ENCODE measurements around the gene CSF2.
"Not testable (repeated sequence)": the region's sequence is repeated elsewhere in the genome, so short reads cannot be mapped to it uniquely, and the experiment has no call there.

CSF2 gene

DNA sequence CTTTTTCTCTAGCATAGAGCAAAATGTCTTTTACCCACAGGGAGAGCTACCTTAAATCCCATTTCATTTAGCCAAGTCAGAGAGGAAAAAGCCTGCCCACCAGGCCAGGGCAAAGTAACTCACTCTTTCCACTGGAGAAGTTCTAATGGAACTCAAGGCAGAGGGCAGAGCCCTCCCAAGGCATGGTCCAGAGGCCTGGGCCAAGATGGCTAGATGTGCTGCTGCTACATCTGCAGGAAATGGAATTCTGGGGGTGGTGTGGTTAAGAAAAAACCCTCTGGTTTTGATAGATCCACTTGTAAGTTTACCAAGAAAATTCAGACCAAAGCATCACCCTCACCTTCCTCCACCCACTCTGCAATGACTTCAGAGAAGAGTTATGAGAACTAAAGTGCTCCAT is 37.3 kb downstream of the CSF2 start:
- no peak for DNase-seq (ENCODE audit: low spot score)

DNA sequence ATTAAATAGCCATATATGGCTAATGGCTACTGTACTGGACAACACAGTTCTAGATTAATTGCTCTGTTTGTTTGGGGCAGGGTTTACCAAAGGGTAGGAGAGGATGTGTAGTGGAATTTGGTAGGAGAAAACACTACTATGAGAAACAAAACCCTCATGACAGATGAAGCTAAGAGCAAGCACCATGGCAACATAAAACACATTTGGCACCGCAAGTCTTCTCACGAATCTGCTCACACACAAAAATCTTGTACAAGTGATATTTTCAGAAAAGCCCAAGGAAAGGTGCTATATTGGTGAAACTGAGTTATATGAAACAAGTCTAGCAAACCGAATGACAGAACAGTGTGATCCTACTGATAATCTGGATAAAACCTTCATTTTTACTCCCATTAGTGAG is 38.5 kb downstream of the CSF2 start:
- no peak for DNase-seq (ENCODE audit: low spot score)

DNA sequence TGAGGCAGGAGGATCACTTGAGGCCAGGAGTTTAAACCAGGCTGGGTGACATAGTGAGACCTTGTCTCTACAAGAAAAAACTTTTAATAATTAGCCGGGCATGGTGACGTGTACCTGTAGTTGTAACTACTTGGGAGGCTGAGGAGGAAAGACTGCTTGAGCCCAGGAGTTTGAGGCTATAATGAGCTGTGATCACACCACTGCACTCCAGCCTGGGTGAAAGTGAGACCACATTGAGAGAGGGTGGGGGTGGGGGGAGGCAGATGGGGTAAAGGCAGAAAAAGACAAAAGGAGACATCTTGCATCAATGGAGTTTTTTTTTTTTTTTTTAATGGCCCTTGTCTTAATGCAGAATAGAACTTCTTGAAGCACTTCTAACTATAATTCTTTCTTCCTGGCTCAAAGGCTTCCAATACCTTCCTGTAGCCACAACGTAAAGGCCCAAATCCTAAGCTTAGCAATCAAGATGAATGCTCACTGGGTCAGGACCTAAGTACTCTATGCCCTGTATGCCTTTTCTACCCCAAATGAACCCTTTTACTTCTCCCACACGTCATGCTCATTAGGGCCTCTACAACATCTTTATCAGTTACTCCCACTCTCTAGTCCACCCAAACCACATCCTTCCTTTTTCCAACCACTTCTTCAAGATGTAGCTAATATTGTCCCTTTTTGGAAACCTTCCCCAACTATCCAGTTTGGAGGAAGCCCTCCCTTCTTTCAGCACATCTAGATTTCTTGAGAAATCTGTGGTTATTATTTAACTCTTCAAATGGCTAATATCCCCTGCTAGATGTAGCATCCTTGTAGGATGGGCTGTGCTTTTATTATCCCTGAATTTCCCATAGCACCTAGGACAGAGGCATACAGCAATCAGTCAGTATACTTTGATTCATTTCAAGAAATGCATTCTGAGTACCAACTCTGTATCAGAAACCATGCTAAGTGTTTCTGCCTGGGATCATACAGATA is 40.8 kb downstream of the CSF2 start:
- no peak for DNase-seq (ENCODE audit: low spot score)

DNA sequence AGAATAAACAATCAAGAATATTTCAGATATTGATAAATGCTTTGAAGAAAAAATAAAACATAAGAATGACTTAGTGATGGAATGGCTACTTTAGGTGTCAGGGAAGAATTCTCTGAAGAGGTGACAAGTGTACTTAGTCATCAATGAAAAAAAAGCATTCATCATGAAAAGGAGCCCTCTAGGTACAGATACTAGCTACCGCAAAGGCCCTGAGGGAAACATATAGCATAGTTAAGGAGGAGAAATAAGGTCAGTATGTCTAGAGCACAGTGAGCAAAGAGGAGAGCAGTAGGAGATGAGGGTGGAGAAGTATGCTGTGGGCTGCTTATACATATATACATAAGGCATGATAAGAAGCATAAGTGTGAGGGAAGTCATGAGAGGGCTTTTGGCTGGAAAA is 41.8 kb downstream of the CSF2 start:
- no peak for DNase-seq (ENCODE audit: low spot score)

DNA sequence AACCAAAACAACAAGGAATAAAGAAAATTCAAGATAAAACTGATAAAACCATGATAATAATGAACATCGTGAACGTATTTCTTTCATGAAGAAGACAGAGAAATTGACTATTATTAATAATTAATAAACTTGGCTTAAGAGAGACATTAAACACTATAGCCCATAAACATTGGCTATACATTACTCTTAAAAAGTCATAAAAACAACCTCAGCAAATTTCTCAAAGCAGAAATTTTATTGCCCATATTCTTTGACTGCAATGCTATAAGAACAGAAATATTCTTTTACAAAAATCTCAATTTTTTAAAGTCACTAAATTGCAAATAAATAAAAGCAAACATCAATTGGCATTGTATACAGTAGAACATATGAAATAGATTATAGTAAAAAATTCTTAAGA is 42.5 kb downstream of the CSF2 start:
- no peak for DNase-seq (ENCODE audit: low spot score)

DNA sequence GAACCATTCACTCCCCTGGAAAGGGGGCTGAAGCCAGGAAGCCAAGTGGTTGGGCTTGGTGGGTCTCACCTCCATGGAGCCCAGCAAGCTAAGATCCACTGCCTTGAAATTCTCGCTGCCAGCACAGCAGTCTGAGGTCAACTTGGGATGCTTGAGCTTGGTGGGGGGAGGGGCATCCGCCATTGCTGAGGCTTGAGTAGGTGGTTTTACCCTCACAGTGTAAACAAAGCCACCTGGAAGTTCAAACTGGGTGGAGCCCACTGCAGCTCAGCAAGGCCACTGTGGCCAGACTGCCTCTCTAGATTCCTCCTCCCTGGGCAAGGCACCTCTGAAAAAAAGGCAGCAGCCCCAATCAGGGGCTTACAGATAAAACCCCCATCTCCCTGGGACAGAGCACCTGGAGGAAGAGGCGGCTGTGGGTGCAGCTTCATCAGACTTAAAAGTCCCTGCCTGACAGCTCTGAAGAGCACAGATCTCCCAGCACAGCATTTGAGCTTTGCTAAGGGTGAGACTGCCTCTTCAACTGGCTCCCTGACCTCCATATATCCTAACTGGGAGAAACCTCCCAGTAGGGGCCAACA is 43.4 kb downstream of the CSF2 start:
- DNase-seq (ENCODE audit: low spot score), result not testable (repeated sequence)

DNA sequence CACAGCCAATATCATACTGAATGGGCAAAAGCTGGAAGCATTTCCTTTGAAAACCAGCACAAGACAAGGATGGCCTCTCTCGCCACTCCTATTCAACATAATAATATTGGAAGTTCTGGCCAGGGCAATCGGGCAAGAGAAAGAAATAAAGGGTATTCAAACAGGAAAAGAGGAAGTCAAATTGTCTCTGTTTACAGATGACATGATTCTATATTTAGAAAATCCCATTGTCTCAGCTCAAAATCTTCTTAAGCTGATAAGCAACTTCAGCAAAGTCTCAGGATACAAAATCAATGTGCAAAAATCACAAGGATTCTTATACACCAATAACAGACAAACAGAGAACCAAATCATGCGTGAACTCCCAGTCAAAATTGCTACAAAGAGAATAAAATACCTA is 47.1 kb downstream of the CSF2 start:
- DNase-seq (ENCODE audit: low spot score), result not testable (repeated sequence)

DNA sequence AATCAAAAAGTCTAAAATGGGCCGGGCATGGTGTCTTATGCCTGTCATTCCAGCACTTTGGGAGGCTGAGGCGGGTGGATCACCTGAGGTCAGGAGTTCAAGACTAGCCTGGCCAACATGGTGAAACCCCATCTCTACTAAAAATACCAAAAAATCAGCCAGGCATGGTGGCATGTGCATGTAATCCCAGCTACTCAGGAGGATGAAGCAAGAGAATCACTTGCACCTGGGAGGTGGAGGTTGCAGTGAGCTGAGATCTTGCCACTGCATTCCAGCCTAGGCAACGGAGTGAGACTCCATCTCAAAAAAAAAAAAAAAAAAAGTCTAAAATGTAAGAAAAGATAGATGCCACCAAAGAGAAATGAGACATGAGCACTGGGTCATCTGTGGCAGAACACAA is 49.4 kb downstream of the CSF2 start:
- not testable (repeated sequence) for DNase-seq (ENCODE audit: low spot score)

DNA sequence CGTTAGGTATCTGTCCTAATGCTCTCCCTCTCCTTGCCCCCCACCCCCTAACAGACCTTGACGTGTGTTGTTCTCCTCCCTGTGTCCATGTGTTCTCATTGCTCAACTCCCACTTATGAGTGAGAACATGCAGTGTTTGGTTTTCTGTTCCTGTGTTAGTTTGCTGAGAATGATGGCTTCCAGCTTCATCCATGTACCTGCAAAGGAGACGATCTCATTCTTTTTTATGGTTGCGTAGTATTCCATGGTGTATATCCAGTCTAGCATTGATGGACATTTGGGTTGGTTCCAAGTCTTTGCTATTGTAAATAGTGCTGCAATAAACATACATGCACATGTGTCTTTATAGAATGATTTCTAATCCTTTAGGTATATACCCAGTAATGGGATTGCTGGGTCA is 50.0 kb downstream of the CSF2 start:
- DNase-seq (ENCODE audit: low spot score), result not testable (repeated sequence)

Measured in NAMALWA (cell line).